GM12892 (cell line): Measurements from ENCODE around the gene CNPY1.

Experiments
- POLR2A ChIP-seq: IDR thresholded peaks from 2 replicates; pipeline ENCODE4 v1.6.1; 2011; ENCODE audit warnings: low read depth, low read length, control low read depth
- POLR2AphosphoS5 ChIP-seq: IDR thresholded peaks from 2 replicates; pipeline ENCODE4 v1.6.1; 2011; ENCODE audit warnings: low read depth, low read length, control low read depth
- TAF1 ChIP-seq: IDR thresholded peaks from 2 replicates; pipeline ENCODE4 v1.6.1; 2011; ENCODE audit warnings: low read depth, mild to moderate bottlenecking, control low read depth, low read length, borderline replicate concordance

GRCh38 chr7:155541986-155542675 is 4.2 kb downstream of the CNPY1 start:
- TF ChIP-seq POLR2A (no peak), POLR2AphosphoS5 (no peak), TAF1 (no peak)
